HepG2 (cell line): Measurements from ENCODE around the gene INO80E. TPM values are rescaled to one million over a fixed set of nuclear protein-coding genes. Genes with fewer than 3 reads are reported as not detected.

ENCODE experiments used
- ERF ChIP-seq: IDR thresholded peaks from 2 replicates; pipeline ENCODE4 v1.6.1; 2018; ENCODE audit warnings: missing biosample characterization, missing genetic modification reagents
- FOXP4 ChIP-seq: sonication (generic); formaldehyde crosslinking; IDR thresholded peaks from 2 replicates; pipeline ENCODE4 v1.4.0; 2020; ENCODE audit warnings: missing genetic modification reagents
- ISL2 ChIP-seq: sonication (generic); formaldehyde crosslinking; IDR thresholded peaks from 2 replicates; pipeline ENCODE4 v1.5.0; 2020; ENCODE audit warnings: missing genetic modification reagents
- ISX ChIP-seq: sonication (generic); formaldehyde crosslinking; conservative IDR thresholded peaks from 2 replicates; pipeline ENCODE4 v1.5.0; 2020; ENCODE audit warnings: missing genetic modification reagents
- MED8 ChIP-seq: sonication (generic); formaldehyde crosslinking; IDR thresholded peaks from 2 replicates; pipeline ENCODE4 v1.8.1; 2023; ENCODE audit warnings: mild to moderate bottlenecking, missing genetic modification reagents; ENCODE audit not compliant: insufficient replicate concordance
- MZF1 ChIP-seq: sonication (generic); formaldehyde crosslinking; IDR thresholded peaks from 2 replicates; pipeline ENCODE4 v1.8.1; 2023; ENCODE audit warnings: mild to moderate bottlenecking, missing genetic modification reagents, borderline replicate concordance
- NAIF1 ChIP-seq: sonication (generic); formaldehyde crosslinking; IDR thresholded peaks from 2 replicates; pipeline ENCODE4 v1.5.0; 2020; ENCODE audit warnings: mild to moderate bottlenecking, missing genetic modification reagents, borderline replicate concordance
- PRDM4 ChIP-seq: sonication (generic); formaldehyde crosslinking; IDR thresholded peaks from 2 replicates; pipeline ENCODE4 v1.9.0; 2021; ENCODE audit warnings: missing genetic modification reagents, borderline replicate concordance
- SNAPC2 ChIP-seq: sonication (generic); formaldehyde crosslinking; IDR thresholded peaks from 2 replicates; pipeline ENCODE4 v1.8.1; 2022; ENCODE audit warnings: mild to moderate bottlenecking, missing genetic modification reagents
- TFAP4 ChIP-seq: sonication (generic); IDR thresholded peaks from 2 replicates; pipeline ENCODE4 v1.6.1; 2016; ENCODE audit warnings: low read depth, borderline replicate concordance
- ZBED4 ChIP-seq: sonication (generic); formaldehyde crosslinking; IDR thresholded peaks from 2 replicates; pipeline ENCODE4 v1.4.0; 2020; ENCODE audit warnings: missing genetic modification reagents, borderline replicate concordance
- ZNF207 ChIP-seq: fragments of 450-650 bp; IDR thresholded peaks from 2 replicates; pipeline ENCODE4 v1.6.1; 2016; ENCODE audit warnings: antibody characterized with exemption, borderline replicate concordance
- ZNF331 ChIP-seq: sonication (generic); formaldehyde crosslinking; IDR thresholded peaks from 2 replicates; pipeline ENCODE4 v1.4.0; 2020; ENCODE audit warnings: missing genetic modification reagents
- ZNF510 ChIP-seq: sonication (generic); formaldehyde crosslinking; IDR thresholded peaks from 2 replicates; pipeline ENCODE4 v1.4.0; 2020; ENCODE audit warnings: low read depth, mild to moderate bottlenecking, missing genetic modification reagents
- ZNF512 ChIP-seq: sonication (generic); formaldehyde crosslinking; IDR thresholded peaks from 2 replicates; pipeline ENCODE4 v1.4.0; 2020; ENCODE audit warnings: mild to moderate bottlenecking, missing genetic modification reagents
- ZNF562 ChIP-seq: sonication (generic); formaldehyde crosslinking; IDR thresholded peaks from 2 replicates; pipeline ENCODE4 v1.8.0; 2022; ENCODE audit warnings: missing genetic modification reagents, borderline replicate concordance
- ZNF570 ChIP-seq: sonication (generic); formaldehyde crosslinking; IDR thresholded peaks from 2 replicates; pipeline ENCODE4 v1.4.0; 2020; ENCODE audit warnings: mild to moderate bottlenecking, missing genetic modification reagents, borderline replicate concordance
- ZNF775 ChIP-seq: sonication (generic); formaldehyde crosslinking; IDR thresholded peaks from 2 replicates; pipeline ENCODE4 v1.4.0; 2020; ENCODE audit warnings: missing genetic modification reagents, mild to moderate bottlenecking, moderate library complexity, borderline replicate concordance
- ZNF879 ChIP-seq: sonication (generic); formaldehyde crosslinking; IDR thresholded peaks from 2 replicates; pipeline ENCODE4 v1.8.1; 2023; ENCODE audit warnings: missing genetic modification reagents
- polyA plus RNA-seq, 8 experiments: library from polyadenylated mRNA; depleted of rRNA in 3 of 8; stranded (reverse) in 7 of 8; unstranded in 1 of 8; fragments of >200 nt; fragmentation: Illumina TruSeq in 4 of 8; extraction: Trizol in 4 of 8; gene quantifications; 2 replicates each; pipeline versions ENCODE4 v1.2.1 to v1.2.3, GENCODE V29; 2011 to 2016; ENCODE audit warnings: low read depth in 4 of 8, missing spikeins in 1 of 8, mixed read lengths in 1 of 8; ENCODE audit not compliant: insufficient read depth in 1 of 8
- total RNA-seq, 5 experiments: library from RNA; depleted of rRNA; stranded (reverse); fragments of >200 nt; fragmentation: Illumina TruSeq; extraction: Trizol; gene quantifications; 2 replicates each; pipeline ENCODE4 v1.2.3, GENCODE V29; 2016; ENCODE audit warnings: low read depth in 1 of 5

Gene INO80E
- total and polyA plus RNA-seq, 2 of the 13 experiments (the other 11 are each of a cell fraction or from before 2014, with no cell fraction given): 25.8 to 45.6 TPM

GRCh38 chr16:29995324-29995910 is 624 bp upstream of the INO80E start, which contains the start of gene HIRIP3 (continued):
- TF ChIP-seq FOXP4 (no peak), ZNF775 (CRISPR knock-in tag) (no peak), ZNF510 (no peak; the same call in 1 of the 2 replicates), ZNF879 (CRISPR knock-in tag) (no peak), MED8 (CRISPR knock-in tag) (no peak), TFAP4 (no peak), ISL2 (CRISPR knock-in tag) (no peak), ZNF562 (CRISPR knock-in tag) (no peak), ZNF512 (CRISPR knock-in tag) (no peak), ZNF331 (CRISPR knock-in tag) (peak; percentile 42; the same call in 1 of the 2 replicates), NAIF1 (CRISPR knock-in tag) (no peak), ZBED4 (CRISPR knock-in tag) (no peak), SNAPC2 (CRISPR knock-in tag) (peak; percentile 83; the same call in 1 of the 2 replicates), ZNF570 (CRISPR knock-in tag) (no peak), ZNF207 (no peak), MZF1 (CRISPR knock-in tag) (no peak), ISX (peak; percentile 87; the same call in 1 of the 2 replicates), ERF (CRISPR knock-in tag) (no peak), PRDM4 (CRISPR knock-in tag) (no peak)
